Measurements from ENCODE around the gene OR13G1.

GRCh38 chr1:247701338-247701737, 21.8 kb upstream of the OR13G1 start:
- no peak for TF ChIP-seq CTCF (IDR thresholded peaks at IDR 0.05)
- TF ChIP-seq POLR2A (IDR thresholded peaks at IDR 0.05): no peak

Measured in breast epithelium (tissue), 3 donors.